K562 (cell line): ENCODE results near the gene AIRE.

Experiments
- ATF3 ChIP-seq, 2 experiments: fragments of 450-650 bp in 1 of 2; sonication (generic) in 1 of 2; formaldehyde crosslinking in 1 of 2; IDR thresholded peaks in 1 of 2; conservative IDR thresholded peaks in 1 of 2; 2 replicates each; pipeline versions ENCODE4 v1.6.1 to v1.8.1; 2016 to 2023; ENCODE audit warnings: mild to moderate bottlenecking in 2 of 2, moderate library complexity in 2 of 2, inconsistent platforms in 1 of 2, missing genetic modification reagents in 1 of 2
- CAMTA2 ChIP-seq: fragments of 250-450 bp; sonication (Bioruptor Pico); conservative IDR thresholded peaks from 2 replicates; pipeline ENCODE4 v1.5.1; 2022
- CTCF ChIP-seq, 3 experiments: IDR thresholded peaks in 2 of 3; conservative IDR thresholded peaks in 1 of 3; 2 replicates each; pipeline ENCODE4 v1.5.1; 2011 to 2012; ENCODE audit warnings: low read length in 3 of 3, mild to moderate bottlenecking in 3 of 3, control low read depth in 2 of 3, improper control_type of control experiment in 1 of 3, inconsistent platforms in 1 of 3, low read depth in 1 of 3, mixed read lengths in 1 of 3, moderate library complexity in 1 of 3; ENCODE audit not compliant: insufficient read depth in 2 of 3
- EP400 ChIP-seq: fragments of 450-650 bp; IDR thresholded peaks from 2 replicates; pipeline ENCODE4 v1.6.1; 2017; ENCODE audit warnings: antibody characterized with exemption, mild to moderate bottlenecking, moderate library complexity
- LARP7 ChIP-seq: fragments of 450-650 bp; IDR thresholded peaks from 2 replicates; pipeline ENCODE4 v1.6.1; 2016
- MTF1 ChIP-seq: fragments of 250-450 bp; sonication (Bioruptor Pico); IDR thresholded peaks from 2 replicates; pipeline ENCODE4 v1.9.0; 2021; ENCODE audit warnings: moderate library complexity, mild to moderate bottlenecking, inconsistent platforms, borderline replicate concordance
- NRF1 ChIP-seq, 2 experiments: fragments of 450-650 bp; IDR thresholded peaks in 1 of 2; conservative IDR thresholded peaks in 1 of 2; 2 replicates each; pipeline ENCODE4 v1.6.1; 2014; ENCODE audit warnings: mild to moderate bottlenecking in 2 of 2
- PBX2 ChIP-seq, 2 experiments: IDR thresholded peaks in 1 of 2; conservative IDR thresholded peaks in 1 of 2; 2 replicates each; pipeline ENCODE4 v1.6.1; 2016; ENCODE audit warnings: low read depth in 2 of 2, mild to moderate bottlenecking in 1 of 2, missing compliant biosample characterization in 1 of 2, missing genetic modification characterization in 1 of 2, moderate library complexity in 1 of 2
- PML ChIP-seq: IDR thresholded peaks from 2 replicates; pipeline ENCODE4 v1.6.1; 2012; ENCODE audit warnings: low read length, inconsistent platforms
- RAD21 ChIP-seq, 2 experiments: fragments of 250-450 bp in 1 of 2; fragments of 450-650 bp in 1 of 2; sonication (Bioruptor Pico) in 1 of 2; formaldehyde crosslinking in 1 of 2; IDR thresholded peaks in 1 of 2; conservative IDR thresholded peaks in 1 of 2; 2 replicates each; pipeline versions ENCODE4 v1.4.0 to v1.8.0; 2020 to 2022; ENCODE audit warnings: mild to moderate bottlenecking in 2 of 2, moderate library complexity in 1 of 2
- SREBF1 ChIP-seq: fragments of 150-350 bp; IDR thresholded peaks from 2 replicates; pipeline ENCODE4 v1.6.1; 2014; ENCODE audit warnings: antibody characterized with exemption, low read depth, low read length, borderline replicate concordance
- XRCC3 ChIP-seq: fragments of 450-650 bp; IDR thresholded peaks from 2 replicates; pipeline ENCODE4 v1.6.1; 2017; ENCODE audit warnings: mild to moderate bottlenecking, moderate library complexity
- ZNF561 ChIP-seq: fragments of 450-650 bp; formaldehyde crosslinking; conservative IDR thresholded peaks from 2 replicates; pipeline ENCODE4 v1.4.0; 2020; ENCODE audit warnings: mild to moderate bottlenecking, moderate library complexity
- ZNF830 ChIP-seq: fragments of 250-450 bp; sonication (Bioruptor Pico); IDR thresholded peaks from 2 replicates; pipeline ENCODE4 v1.5.0; 2021; ENCODE audit warnings: mild to moderate bottlenecking

GRCh38 chr21:44326716-44327602 lies 41.3 kb downstream of the AIRE start:
- TF ChIP-seq NRF1 (conservative IDR thresholded peaks at IDR 0.05 in 1 of 2, IDR thresholded peaks at IDR 0.05 in 1 of 2) (no peak), ATF3 (IDR thresholded peaks at IDR 0.05) (no peak), ATF3 (CRISPR knock-in tag; conservative IDR thresholded peaks at IDR 0.05) (no peak), CAMTA2 (no peak), LARP7 (no peak), RAD21 (CRISPR knock-in tag; conservative IDR thresholded peaks at IDR 0.05 in 1 of 2, IDR thresholded peaks at IDR 0.05 in 1 of 2) (no peak), PBX2 (CRISPR knock-in tag; IDR thresholded peaks at IDR 0.05; ENCODE audit: low read depth) (no peak), PBX2 (tag; conservative IDR thresholded peaks at IDR 0.05; ENCODE audit: low read depth) (no peak), ZNF561 (CRISPR knock-in tag) (no peak), SREBF1 (no peak), PML (no peak), ZNF830 (CRISPR knock-in tag) (no peak), CTCF (IDR thresholded peaks at IDR 0.05 in 2 of 3, conservative IDR thresholded peaks at IDR 0.05 in 1 of 3; ENCODE audit: insufficient read depth in 2 of 3, low read depth in 1 of 3, low read length in 3 of 3) (no peak), EP400 (no peak), XRCC3 (no peak), MTF1 (CRISPR knock-in tag) (no peak)
